Measurements from ENCODE around the gene ACER1. TPM values are rescaled to one million over a fixed set of nuclear protein-coding genes. Genes with fewer than 3 reads are reported as not detected.

ACER1 gene
- total RNA-seq, 2 donors from 2014 or later, result 5.3 TPM; not detected in 1

- H3K4me1 ChIP-seq (replicated peaks), result peaks cover 18% of the 10 kb centered on the region
- 87% methylated on average over 4 of the region's 4 CpGs for WGBS
Measured at GRCh38 chr19:6264803-6265202, 68.6 kb downstream of the ACER1 start.

GRCh38 chr19:6263735-6264444, 69.5 kb downstream of the ACER1 start:
- Histone ChIP-seq H3K4me3 (no peak overlapping the region), H3K9me3 (no peaks in the 10 kb centered on the region), H3K4me1 (replicated peaks) (peaks cover 13% of the 10 kb centered on the region), H3K27ac (peak overlapping the region; percentile 17 to 32), H3K36me3 (no peaks in the 10 kb centered on the region), H3K27me3 (replicated peaks; ENCODE audit: insufficient read depth) (no peaks in the 10 kb centered on the region)
- intact Hi-C loops (cut with DNase I), result no loop called here
- no peak for TF ChIP-seq POLR2A (IDR thresholded peaks at IDR 0.05)
- TF ChIP-seq CTCF (IDR thresholded peaks at IDR 0.05), result no peak
- no peak for TF ChIP-seq POLR2AphosphoS5 (IDR thresholded peaks at IDR 0.05)
- DNase-seq (ENCODE audit: low spot score), result no peak
- WGBS, result 22% methylated on average over 18 of the region's 18 CpGs

More at GRCh38 chr19:6264803-6265202, 68.6 kb downstream of the ACER1 start:
- Histone ChIP-seq H3K9me3 (no peaks in the 10 kb centered on the region), H3K4me3 (no peak overlapping the region), H3K36me3 (no peaks in the 10 kb centered on the region), H3K27ac (no peak overlapping the region), H3K27me3 (replicated peaks; ENCODE audit: insufficient read depth) (no peaks in the 10 kb centered on the region)
- no peak for DNase-seq (ENCODE audit: low spot score)
- TF ChIP-seq POLR2AphosphoS5 (IDR thresholded peaks at IDR 0.05), result no peak
- TF ChIP-seq CTCF (IDR thresholded peaks at IDR 0.05), result no peak
- intact Hi-C loops (cut with DNase I), result no loop called here

- Histone ChIP-seq H3K36me3 (no peaks in the 10 kb centered on the region), H3K27ac (peak overlapping the region; percentile 17 to 32), H3K9me3 (no peaks in the 10 kb centered on the region), H3K4me1 (replicated peaks) (peaks cover 14% of the 10 kb centered on the region), H3K27me3 (replicated peaks; ENCODE audit: insufficient read depth) (no peaks in the 10 kb centered on the region), H3K4me3 (no peak overlapping the region)
- intact Hi-C loops (cut with DNase I), result no loop called here
- TF ChIP-seq POLR2A (IDR thresholded peaks at IDR 0.05) (no peak), POLR2AphosphoS5 (IDR thresholded peaks at IDR 0.05) (no peak)
- 62% methylated on average over 11 of the region's 12 CpGs for WGBS
- DNase-seq (ENCODE audit: low spot score), result no peak
Measured at GRCh38 chr19:6263306-6263705, 70.1 kb downstream of the ACER1 start.

GRCh38 chr19:6262519-6262918, 70.9 kb downstream of the ACER1 start:
- Histone ChIP-seq H3K27me3 (replicated peaks; ENCODE audit: insufficient read depth) (no peaks in the 10 kb centered on the region), H3K9me3 (no peaks in the 10 kb centered on the region), H3K4me3 (no peak overlapping the region), H3K36me3 (no peaks in the 10 kb centered on the region), H3K27ac (no peak overlapping the region), H3K4me1 (replicated peaks) (peaks cover 14% of the 10 kb centered on the region)
- intact Hi-C loops (cut with DNase I), result no loop called here
- DNase-seq (ENCODE audit: low spot score), result no peak
- WGBS, result 93% methylated on average over 11 of the region's 11 CpGs
- TF ChIP-seq POLR2A (IDR thresholded peaks at IDR 0.05), result no peak
- TF ChIP-seq CTCF (IDR thresholded peaks at IDR 0.05), result no peak
- no peak for TF ChIP-seq POLR2AphosphoS5 (IDR thresholded peaks at IDR 0.05)

GRCh38 chr19:6261883-6262282, 71.5 kb downstream of the ACER1 start:
- WGBS, result 72% methylated on average over 15 of the region's 15 CpGs
- H3K27me3 ChIP-seq (replicated peaks; ENCODE audit: insufficient read depth), result no peaks in the 10 kb centered on the region
- no peak overlapping the region for H3K27ac ChIP-seq
- peaks cover 14% of the 10 kb centered on the region for H3K4me1 ChIP-seq (replicated peaks)
- intact Hi-C loops (cut with DNase I), result no loop called here
- H3K36me3 ChIP-seq, result no peaks in the 10 kb centered on the region
- no peak overlapping the region for H3K4me3 ChIP-seq
- DNase-seq (ENCODE audit: low spot score), result no peak
- TF ChIP-seq POLR2AphosphoS5 (IDR thresholded peaks at IDR 0.05) (no peak), CTCF (IDR thresholded peaks at IDR 0.05) (no peak), POLR2A (IDR thresholded peaks at IDR 0.05) (no peak)
- no peaks in the 10 kb centered on the region for H3K9me3 ChIP-seq

Data from prostate gland (tissue), 2 donors.